Activated T-helper 9 cell treated with anti-CD3 and anti-CD28 coated beads, Interleukin-2, amount 50 U/mL, for 16 hours (primary cell): Measurements from ENCODE around the gene DYNC2LI1.
"Not testable (repeated sequence)": the region's sequence is repeated elsewhere in the genome, so short reads cannot be mapped to it uniquely, and the experiment has no call there.

Source experiments
- DNase-seq: peaks from one replicate; pipeline ENCODE4 v3.0.0-alpha.2; 2020; ENCODE audit warnings: low read depth

Gene DYNC2LI1

GRCh38 chr2:43773876-43774613, at the start of gene DYNC2LI1:
Gene DYNC2LI1 (plus strand): TSS chr2:43774039. CDS start chr2:43774139, 100 bp downstream.
- DNase-seq: peak; percentile 66

- no peak for DNase-seq
Observed at GRCh38 chr2:43724728-43725526, 48.9 kb upstream of the DYNC2LI1 start.

GRCh38 chr2:43725711-43726246, 48.1 kb upstream of the DYNC2LI1 start:
- DNase-seq: no peak

GRCh38 chr2:43726961-43727633, 46.7 kb upstream of the DYNC2LI1 start:
- DNase-seq: not testable (repeated sequence)

GRCh38 chr2:43727634-43728014, 46.2 kb upstream of the DYNC2LI1 start:
- no peak for DNase-seq

GRCh38 chr2:43729491-43730174, 44.2 kb upstream of the DYNC2LI1 start:
- DNase-seq: no peak

DNA sequence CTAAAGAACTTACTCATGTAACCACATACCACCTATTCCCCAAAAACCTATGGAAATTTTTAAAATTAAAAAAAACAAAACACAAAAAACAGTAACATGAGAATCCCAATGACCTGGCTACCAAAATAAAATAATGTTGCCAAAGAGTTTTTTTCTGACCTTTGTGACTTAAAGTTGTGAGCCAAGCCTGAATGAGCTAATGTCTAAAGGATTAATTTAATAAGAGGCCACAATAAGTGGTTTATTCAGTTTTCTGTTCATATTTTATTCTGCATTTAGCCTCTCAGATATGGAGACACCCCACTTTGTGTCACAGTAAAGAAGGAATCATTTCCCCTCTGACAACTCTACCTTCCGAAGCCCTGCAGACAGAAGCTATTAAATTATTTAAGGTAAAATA, 42.6 kb upstream of the DYNC2LI1 start:
- no peak for DNase-seq

- no peak for DNase-seq
Observed at GRCh38 chr2:43736637-43737036, 37.2 kb upstream of the DYNC2LI1 start.

DNA sequence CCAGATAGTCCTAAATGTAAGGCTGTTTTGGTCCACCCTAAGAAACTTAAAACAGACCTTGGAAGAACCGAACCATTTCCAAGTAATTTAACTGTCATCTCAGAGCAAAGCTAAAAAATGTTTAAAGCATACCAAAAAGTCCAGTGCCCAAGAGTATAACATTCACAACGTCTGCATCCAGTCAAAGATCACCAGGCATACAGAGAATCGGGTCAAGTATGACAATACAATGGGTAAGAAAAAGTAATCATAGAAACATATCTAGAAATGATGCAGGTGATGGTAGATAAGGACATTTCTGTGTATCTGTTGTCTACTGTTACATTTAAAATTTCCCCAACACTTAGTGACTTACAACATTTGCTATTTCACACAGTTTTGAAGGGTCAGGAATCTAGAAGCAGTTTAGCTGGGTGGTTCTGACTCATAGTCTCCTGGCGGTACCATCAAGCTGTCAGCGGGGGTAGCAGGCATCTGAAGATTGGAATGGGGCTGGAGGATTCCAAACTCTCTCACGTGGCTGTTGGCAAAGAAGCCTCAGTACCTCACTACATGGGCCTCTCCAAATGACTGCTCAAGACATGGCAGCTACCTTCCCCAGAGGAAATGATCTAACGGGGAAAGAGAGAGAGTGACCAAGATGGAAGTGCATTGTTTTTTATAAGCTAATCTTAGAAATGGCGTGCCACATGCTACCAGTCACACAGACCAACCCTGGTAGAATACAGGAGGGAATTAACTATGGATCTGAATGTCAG, 36.6 kb upstream of the DYNC2LI1 start:
- DNase-seq: no peak

DNA sequence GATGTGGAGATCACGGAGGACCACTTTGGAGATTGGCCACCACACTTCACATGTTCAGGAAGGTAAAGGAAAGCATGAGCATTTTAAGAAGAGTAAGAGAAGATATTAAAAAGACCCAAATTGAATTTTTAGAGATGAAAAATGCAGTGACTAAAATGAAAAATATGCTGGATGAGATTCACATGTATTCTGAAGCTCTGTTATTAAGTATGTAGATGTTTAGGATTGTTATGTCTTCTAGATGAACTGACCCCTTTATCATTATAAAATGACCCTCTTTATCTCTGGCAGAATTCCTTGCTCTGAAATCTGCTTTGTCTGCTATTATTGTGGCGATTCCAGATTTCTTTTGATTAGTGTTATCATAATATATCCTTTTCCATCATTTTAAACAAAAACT, 36.0 kb upstream of the DYNC2LI1 start:
- no peak for DNase-seq

- no peak for DNase-seq
Observed at GRCh38 chr2:43738257-43738656, 35.6 kb upstream of the DYNC2LI1 start.

- DNase-seq: no peak
Observed at GRCh38 chr2:43743706-43744105, 30.1 kb upstream of the DYNC2LI1 start.

DNA sequence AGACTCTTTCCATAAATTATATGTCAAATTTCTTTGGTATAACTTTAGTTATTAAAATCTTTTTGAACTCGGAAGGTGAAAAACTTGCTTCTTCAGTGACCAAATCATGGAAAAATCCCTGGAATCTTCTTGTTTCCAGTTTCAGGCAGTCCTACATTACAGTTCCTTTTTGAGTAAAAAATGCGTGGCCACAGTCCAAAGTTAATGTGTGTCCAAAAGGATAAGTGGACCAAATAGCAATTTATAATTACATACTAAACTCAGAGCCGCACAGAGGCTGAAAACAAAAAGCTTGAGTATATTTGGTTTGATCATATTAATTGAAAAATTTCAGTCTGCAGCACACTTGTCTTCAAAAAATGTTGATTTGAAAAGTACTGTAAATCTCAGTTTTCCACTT, 28.4 kb upstream of the DYNC2LI1 start:
- no peak for DNase-seq

DNA sequence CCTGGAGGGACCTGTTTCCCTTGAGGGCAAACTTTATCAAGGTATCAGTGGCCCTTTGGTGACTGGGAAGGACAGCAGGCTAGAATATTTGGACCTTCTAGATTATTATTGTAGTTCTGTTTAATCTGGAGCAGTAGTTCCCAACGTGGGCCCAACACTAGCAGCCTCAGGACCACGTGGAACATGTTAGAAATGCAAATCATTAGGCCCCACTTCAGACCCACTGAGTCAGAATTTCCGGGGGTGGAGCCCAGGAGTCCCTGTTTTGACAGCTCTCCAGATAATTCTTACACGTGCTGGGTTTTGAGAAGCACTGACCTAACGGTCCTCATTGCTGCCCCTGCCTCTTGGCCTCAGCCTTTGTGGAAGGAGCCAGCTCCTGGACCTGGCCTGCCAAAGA, 25.5 kb upstream of the DYNC2LI1 start:
- DNase-seq: no peak

- DNase-seq: no peak
Observed at GRCh38 chr2:43749583-43749982, 24.3 kb upstream of the DYNC2LI1 start.

GRCh38 chr2:43751476-43751990, 22.3 kb upstream of the DYNC2LI1 start:
- DNase-seq: no peak

GRCh38 chr2:43752302-43752701, 21.5 kb upstream of the DYNC2LI1 start:
- DNase-seq: no peak

DNA sequence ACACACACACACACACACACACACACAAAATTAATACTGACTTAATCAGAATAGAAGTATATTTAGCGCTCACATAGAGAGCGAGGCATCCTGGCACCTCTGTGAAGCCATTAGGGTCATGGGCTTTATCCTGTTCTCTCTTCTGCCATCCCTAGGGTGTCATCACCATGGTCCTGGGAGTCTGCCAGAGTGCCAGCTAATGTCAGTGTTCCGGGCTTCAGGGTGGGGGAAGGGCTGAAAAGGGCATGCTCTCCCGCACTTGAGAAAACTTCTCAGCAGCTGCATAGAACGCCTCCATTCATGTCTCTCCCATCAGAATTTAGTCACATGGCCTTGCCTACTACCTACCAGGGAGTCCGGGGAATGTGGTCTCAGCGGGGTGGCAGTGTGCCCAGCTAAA, 19.7 kb upstream of the DYNC2LI1 start:
- DNase-seq: no peak

DNA sequence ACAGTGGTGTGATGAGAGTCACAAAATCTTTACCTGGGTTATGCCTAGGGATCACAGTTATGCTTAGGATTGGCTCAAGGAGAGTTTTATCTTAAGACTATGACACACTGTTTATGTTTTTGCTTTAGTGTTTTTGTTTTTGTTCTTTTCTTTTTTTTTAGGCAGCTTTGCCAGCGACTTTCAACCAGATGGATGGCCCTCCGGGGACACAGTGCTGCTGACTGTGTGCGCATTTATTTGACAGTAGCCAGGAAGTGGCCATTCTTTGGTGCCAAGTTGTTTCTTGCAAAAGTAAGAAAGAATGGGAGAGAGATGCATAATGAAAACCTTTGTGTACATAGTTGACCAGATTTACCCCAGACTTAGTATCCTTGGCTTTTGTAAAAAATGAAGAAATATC, 15.1 kb upstream of the DYNC2LI1 start:
- DNase-seq: no peak

DNA sequence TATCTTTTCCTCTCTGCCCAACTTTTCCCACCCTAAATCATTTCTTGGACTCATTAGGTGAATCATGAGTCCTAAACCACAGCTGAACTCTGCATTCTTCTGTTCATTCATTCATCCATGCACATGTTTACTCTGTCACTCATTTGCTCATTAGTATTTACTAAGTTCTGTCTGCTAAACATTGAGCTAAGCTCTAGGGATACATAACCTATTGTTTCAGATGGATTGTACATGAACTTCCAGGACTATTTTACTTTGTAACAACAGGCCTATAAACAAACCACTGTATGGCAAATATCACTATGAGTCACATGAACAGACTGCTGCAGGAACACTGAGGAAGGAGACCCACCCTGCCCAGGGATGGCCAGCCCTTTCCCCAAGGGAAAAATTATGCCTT, 14.6 kb upstream of the DYNC2LI1 start:
- DNase-seq: no peak

DNA sequence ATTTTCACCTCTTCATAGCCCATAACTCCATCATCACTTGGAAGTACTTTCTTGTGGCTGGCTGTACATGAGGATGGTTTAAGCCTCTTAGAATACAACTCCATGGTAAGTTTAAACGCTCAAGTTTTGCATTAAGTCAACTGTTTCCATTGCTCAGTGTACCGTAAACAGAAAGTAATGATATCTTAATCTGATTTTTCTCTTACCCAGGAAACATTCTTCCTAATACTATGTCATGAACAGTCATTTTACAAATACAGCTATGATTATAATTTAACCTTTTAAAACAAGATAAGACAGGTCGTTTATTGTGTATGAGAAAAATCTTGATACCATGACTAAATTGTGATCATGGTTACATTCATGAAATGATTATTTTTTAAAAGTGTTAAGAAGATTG, 11.6 kb upstream of the DYNC2LI1 start:
- no peak for DNase-seq
